Measurements from ENCODE around the gene FOXO6.

The FOXO6 gene

GRCh38 chr1:41367288-41367642 lies 6.0 kb downstream of the FOXO6 start:
- DNase-seq (ENCODE audit: low spot score): no peak

GRCh38 chr1:41368366-41368765 lies 7.1 kb downstream of the FOXO6 start:
- no peak for DNase-seq (ENCODE audit: low spot score)

- DNase-seq (ENCODE audit: low spot score): no peak
Observed at GRCh38 chr1:41368801-41369200, 7.6 kb downstream of the FOXO6 start.

- no peak for DNase-seq (ENCODE audit: low spot score)
Observed at GRCh38 chr1:41369531-41369930, 8.3 kb downstream of the FOXO6 start.

- no peak for DNase-seq (ENCODE audit: low spot score)
Observed at GRCh38 chr1:41370225-41370624, 9.0 kb downstream of the FOXO6 start.

- no peak for DNase-seq (ENCODE audit: low spot score)
Observed at GRCh38 chr1:41370756-41371420, 9.7 kb downstream of the FOXO6 start.

GRCh38 chr1:41371630-41372599 lies 10.7 kb downstream of the FOXO6 start:
- DNase-seq (ENCODE audit: low spot score): no peak

GRCh38 chr1:41372600-41372993 lies 11.4 kb downstream of the FOXO6 start:
- no peak for DNase-seq (ENCODE audit: low spot score)

GRCh38 chr1:41373373-41373772 lies 12.1 kb downstream of the FOXO6 start:
- DNase-seq (ENCODE audit: low spot score): no peak

- DNase-seq (ENCODE audit: low spot score): no peak
Observed at GRCh38 chr1:41374711-41375110, 13.5 kb downstream of the FOXO6 start.

- no peak for DNase-seq (ENCODE audit: low spot score)
Observed at GRCh38 chr1:41377397-41377796, 16.2 kb downstream of the FOXO6 start.

- DNase-seq (ENCODE audit: low spot score): no peak
Observed at GRCh38 chr1:41378222-41378621, 17.0 kb downstream of the FOXO6 start.

GRCh38 chr1:41378999-41379737 lies 17.9 kb downstream of the FOXO6 start:
- no peak for DNase-seq (ENCODE audit: low spot score)

GRCh38 chr1:41379738-41380130 lies 18.5 kb downstream of the FOXO6 start:
- no peak for DNase-seq (ENCODE audit: low spot score)

GRCh38 chr1:41380195-41380594 lies 19.0 kb downstream of the FOXO6 start:
- DNase-seq (ENCODE audit: low spot score): no peak

- peak; percentile 48 for DNase-seq (ENCODE audit: low spot score)
Observed at GRCh38 chr1:41380979-41381691, 19.9 kb downstream of the FOXO6 start.

- peak; percentile 90 for DNase-seq (ENCODE audit: low spot score)
Observed at GRCh38 chr1:41381692-41382479, 20.7 kb downstream of the FOXO6 start.

- peak; percentile 80 for DNase-seq (ENCODE audit: low spot score)
Observed at GRCh38 chr1:41382480-41383090, 21.4 kb downstream of the FOXO6 start.

GRCh38 chr1:41383094-41383852 lies 22.0 kb downstream of the FOXO6 start:
- peak; percentile 81 for DNase-seq (ENCODE audit: low spot score)

- DNase-seq (ENCODE audit: low spot score): no peak
Observed at GRCh38 chr1:41384579-41384978, 23.3 kb downstream of the FOXO6 start.

All from AG08396 (cell line).